ENCODE measurements around the gene HEATR5A. TPM values are rescaled to one million over a fixed set of nuclear protein-coding genes. Genes with fewer than 3 reads are reported as not detected.
"Not testable (repeated sequence)": the region's sequence is repeated elsewhere in the genome, so short reads cannot be mapped to it uniquely, and the experiment has no call there.

The HEATR5A gene
- polyA plus RNA-seq, 1 donor (not counting 4 experiments of a cell fraction or from before 2014, with no cell fraction given) = 16.7 TPM

GRCh38 chr14:31337331-31337730 is 83.0 kb downstream of the HEATR5A start:
- Histone ChIP-seq H3K9ac (ENCODE audit: control insufficient read depth, extremely low read depth, insufficient read depth, low read length) (no peak overlapping the region), H2AFZ (ENCODE audit: control insufficient read depth, low read length) (no peak overlapping the region), H3K4me2 (ENCODE audit: control insufficient read depth, extremely low read depth, insufficient read depth, low read depth, low read length) (no peak overlapping the region), H3K9me3 (ENCODE audit: control insufficient read depth, low read depth, low read length) (no peaks in the 10 kb centered on the region), H3K27ac (ENCODE audit: control insufficient read depth, insufficient read depth, low read length) (peak overlapping the region; percentile 57), H3K9me1 (ENCODE audit: control insufficient read depth, extremely low read depth, insufficient read depth, low read length) (no peaks in the 10 kb centered on the region), H3K4me3 (ENCODE audit: control insufficient read depth in 2 of 3, extremely low read depth in 1 of 3, insufficient read depth in 2 of 3, low read depth in 1 of 3, low read length in 3 of 3) (no peak overlapping the region), H3K27me3 (ENCODE audit: control insufficient read depth, extremely low read depth, insufficient read depth, low read length) (no peaks in the 10 kb centered on the region), H3K4me1 (ENCODE audit: control insufficient read depth, extremely low read depth, insufficient read depth, low read length) (peaks cover 7% of the 10 kb centered on the region), H3K79me2 (ENCODE audit: control insufficient read depth, insufficient read depth, low read length) (no peaks in the 10 kb centered on the region), H4K20me1 (ENCODE audit: control insufficient read depth, extremely low read depth, insufficient read depth, low read length) (no peaks in the 10 kb centered on the region), H3K36me3 (ENCODE audit: control insufficient read depth in 2 of 2, extremely low read depth in 1 of 2, insufficient read depth in 2 of 2, low read length in 2 of 2) (no peaks in the 10 kb centered on the region)
- DNase-seq (ENCODE audit: low read depth, low spot score) (no peak), FAIRE-seq (no peak)
- dilution Hi-C loops (cut with MboI; ENCODE audit: extremely low pct_ligation_motif_present, low sequenced_read_pairs) = no loop called here
- TF ChIP-seq EZH2 (IDR thresholded peaks at IDR 0.05; ENCODE audit: low read length) = no peak
- TF ChIP-seq CTCF (optimal IDR thresholded peaks at IDR 0.05 in 1 of 3, IDR thresholded peaks at IDR 0.05 in 1 of 3, conservative IDR thresholded peaks at IDR 0.05 in 1 of 3; ENCODE audit: extremely low read depth in 1 of 3, insufficient read depth in 2 of 3, low read length in 3 of 3) = no peak

GRCh38 chr14:31336646-31337045 is 83.7 kb downstream of the HEATR5A start:
- Histone ChIP-seq H3K27me3 (ENCODE audit: control insufficient read depth, extremely low read depth, insufficient read depth, low read length) (no peaks in the 10 kb centered on the region), H3K27ac (ENCODE audit: control insufficient read depth, insufficient read depth, low read length) (peak overlapping the region; percentile 57), H3K9me1 (ENCODE audit: control insufficient read depth, extremely low read depth, insufficient read depth, low read length) (no peaks in the 10 kb centered on the region), H3K9me3 (ENCODE audit: control insufficient read depth, low read depth, low read length) (no peaks in the 10 kb centered on the region), H2AFZ (ENCODE audit: control insufficient read depth, low read length) (no peak overlapping the region), H3K4me1 (ENCODE audit: control insufficient read depth, extremely low read depth, insufficient read depth, low read length) (peaks cover 7% of the 10 kb centered on the region), H3K79me2 (ENCODE audit: control insufficient read depth, insufficient read depth, low read length) (no peaks in the 10 kb centered on the region), H3K4me2 (ENCODE audit: control insufficient read depth, extremely low read depth, insufficient read depth, low read depth, low read length) (no peak overlapping the region), H3K36me3 (ENCODE audit: control insufficient read depth in 2 of 2, extremely low read depth in 1 of 2, insufficient read depth in 2 of 2, low read length in 2 of 2) (peaks cover 0 to under 1% of the 10 kb centered on the region in 2 experiments), H3K4me3 (ENCODE audit: control insufficient read depth in 2 of 3, extremely low read depth in 1 of 3, insufficient read depth in 2 of 3, low read depth in 1 of 3, low read length in 3 of 3) (no peak overlapping the region), H3K9ac (ENCODE audit: control insufficient read depth, extremely low read depth, insufficient read depth, low read length) (no peak overlapping the region), H4K20me1 (ENCODE audit: control insufficient read depth, extremely low read depth, insufficient read depth, low read length) (no peaks in the 10 kb centered on the region)
- TF ChIP-seq EZH2 (IDR thresholded peaks at IDR 0.05; ENCODE audit: low read length) = no peak
- no peak for TF ChIP-seq CTCF (optimal IDR thresholded peaks at IDR 0.05 in 1 of 3, IDR thresholded peaks at IDR 0.05 in 1 of 3, conservative IDR thresholded peaks at IDR 0.05 in 1 of 3; ENCODE audit: extremely low read depth in 1 of 3, insufficient read depth in 2 of 3, low read length in 3 of 3)
- no peak for FAIRE-seq
- DNase-seq (ENCODE audit: low read depth, low spot score) = no peak
- dilution Hi-C loops (cut with MboI; ENCODE audit: extremely low pct_ligation_motif_present, low sequenced_read_pairs) = no loop called here

- H4K20me1 ChIP-seq (ENCODE audit: control insufficient read depth, extremely low read depth, insufficient read depth, low read length); DNase-seq (ENCODE audit: low read depth, low spot score); H3K4me3 ChIP-seq (ENCODE audit: control insufficient read depth in 2 of 3, extremely low read depth in 1 of 3, insufficient read depth in 2 of 3, low read depth in 1 of 3, low read length in 3 of 3); FAIRE-seq; H2AFZ ChIP-seq (ENCODE audit: control insufficient read depth, low read length); H3K9me3 ChIP-seq (ENCODE audit: control insufficient read depth, low read depth, low read length); H3K79me2 ChIP-seq (ENCODE audit: control insufficient read depth, insufficient read depth, low read length); dilution Hi-C loops (cut with MboI; ENCODE audit: extremely low pct_ligation_motif_present, low sequenced_read_pairs); H3K4me1 ChIP-seq (ENCODE audit: control insufficient read depth, extremely low read depth, insufficient read depth, low read length); H3K27me3 ChIP-seq (ENCODE audit: control insufficient read depth, extremely low read depth, insufficient read depth, low read length); H3K36me3 ChIP-seq (ENCODE audit: control insufficient read depth in 2 of 2, extremely low read depth in 1 of 2, insufficient read depth in 2 of 2, low read length in 2 of 2); H3K9ac ChIP-seq (ENCODE audit: control insufficient read depth, extremely low read depth, insufficient read depth, low read length); H3K27ac ChIP-seq (ENCODE audit: control insufficient read depth, insufficient read depth, low read length); H3K9me1 ChIP-seq (ENCODE audit: control insufficient read depth, extremely low read depth, insufficient read depth, low read length); H3K4me2 ChIP-seq (ENCODE audit: control insufficient read depth, extremely low read depth, insufficient read depth, low read depth, low read length): not testable (repeated sequence)
Measured at GRCh38 chr14:31331395-31331794, 89.0 kb downstream of the HEATR5A start.

- dilution Hi-C loops (cut with MboI; ENCODE audit: extremely low pct_ligation_motif_present, low sequenced_read_pairs) = not testable (repeated sequence)
Measured at GRCh38 chr14:31329876-31330521, 90.4 kb downstream of the HEATR5A start.

More at GRCh38 chr14:31329876-31330521, 90.4 kb downstream of the HEATR5A start:
- DNase-seq (ENCODE audit: low read depth, low spot score); H3K9me1 ChIP-seq (ENCODE audit: control insufficient read depth, extremely low read depth, insufficient read depth, low read length); H3K79me2 ChIP-seq (ENCODE audit: control insufficient read depth, insufficient read depth, low read length); FAIRE-seq; H3K27ac ChIP-seq (ENCODE audit: control insufficient read depth, insufficient read depth, low read length); H3K27me3 ChIP-seq (ENCODE audit: control insufficient read depth, extremely low read depth, insufficient read depth, low read length); H3K9ac ChIP-seq (ENCODE audit: control insufficient read depth, extremely low read depth, insufficient read depth, low read length); H3K9me3 ChIP-seq (ENCODE audit: control insufficient read depth, low read depth, low read length); H3K4me3 ChIP-seq (ENCODE audit: control insufficient read depth in 2 of 3, extremely low read depth in 1 of 3, insufficient read depth in 2 of 3, low read depth in 1 of 3, low read length in 3 of 3); H3K4me1 ChIP-seq (ENCODE audit: control insufficient read depth, extremely low read depth, insufficient read depth, low read length); H3K4me2 ChIP-seq (ENCODE audit: control insufficient read depth, extremely low read depth, insufficient read depth, low read depth, low read length); H3K36me3 ChIP-seq (ENCODE audit: control insufficient read depth in 2 of 2, extremely low read depth in 1 of 2, insufficient read depth in 2 of 2, low read length in 2 of 2); H2AFZ ChIP-seq (ENCODE audit: control insufficient read depth, low read length); H4K20me1 ChIP-seq (ENCODE audit: control insufficient read depth, extremely low read depth, insufficient read depth, low read length): not testable (repeated sequence)

All from keratinocyte (primary cell).